Memory B cell (primary cell): ENCODE results near the gene EPHA7.

Source experiments
- ATAC-seq: fragments of 150-1000 bp; cut with Tn5 transposase; 2 replicates; pipeline ENCODE4 v1.10.0; 2021; ENCODE audit warnings: low read depth, mild to moderate bottlenecking, moderate library complexity
- DNase-seq, 2 donors: peaks; one replicate each; pipeline ENCODE4 v3.0.0; 2022; ENCODE audit warnings: low spot score in 2 of 2
- H3K27ac Mint-ChIP-seq: one replicate; pipeline ENCODE4 v1.8.0; 2022; ENCODE audit warnings: mild to moderate bottlenecking, moderate library complexity, mixed read lengths
- H3K27me3 Mint-ChIP-seq: one replicate; pipeline ENCODE4 v1.8.0; 2022; ENCODE audit warnings: mixed read lengths
- H3K36me3 Mint-ChIP-seq: one replicate; pipeline ENCODE4 v1.8.0; 2022; ENCODE audit warnings: mild to moderate bottlenecking, mixed read lengths
- H3K4me1 Mint-ChIP-seq: one replicate; pipeline ENCODE4 v1.8.0; 2022; ENCODE audit warnings: mixed read lengths
- H3K4me3 Mint-ChIP-seq: one replicate; pipeline ENCODE4 v1.8.0; 2022; ENCODE audit warnings: mild to moderate bottlenecking, moderate library complexity, mixed read lengths
- H3K9me3 Mint-ChIP-seq: one replicate; pipeline ENCODE4 v1.8.0; 2022; ENCODE audit warnings: mixed read lengths

The EPHA7 gene

GRCh38 chr6:93416571-93417420 lies 2.6 kb downstream of the EPHA7 start:
- Mint-ChIP-seq H3K27ac (no peak overlapping the region), H3K36me3 (no peaks in the 10 kb centered on the region), H3K4me3 (no peak overlapping the region), H3K27me3 (peaks cover 9% of the 10 kb centered on the region), H3K4me1 (peaks cover 4% of the 10 kb centered on the region), H3K9me3 (no peaks in the 10 kb centered on the region)
- no peak for DNase-seq
- ATAC-seq, result no peak

GRCh38 chr6:93413190-93413589 lies 6.2 kb downstream of the EPHA7 start:
- no peaks in the 10 kb centered on the region for H3K4me1 Mint-ChIP-seq
- no peaks in the 10 kb centered on the region for H3K36me3 Mint-ChIP-seq
- no peak for DNase-seq
- no peak overlapping the region for H3K4me3 Mint-ChIP-seq
- ATAC-seq, result no peak
- H3K9me3 Mint-ChIP-seq, result no peaks in the 10 kb centered on the region
- no peak overlapping the region for H3K27ac Mint-ChIP-seq
- H3K27me3 Mint-ChIP-seq, result peaks cover 7% of the 10 kb centered on the region

GRCh38 chr6:93412452-93412851 lies 6.9 kb downstream of the EPHA7 start:
- no peak overlapping the region for H3K4me3 Mint-ChIP-seq
- ATAC-seq (no peak), DNase-seq (no peak)
- no peaks in the 10 kb centered on the region for H3K9me3 Mint-ChIP-seq
- no peaks in the 10 kb centered on the region for H3K36me3 Mint-ChIP-seq
- no peaks in the 10 kb centered on the region for H3K4me1 Mint-ChIP-seq
- H3K27ac Mint-ChIP-seq, result no peak overlapping the region
- H3K27me3 Mint-ChIP-seq, result peaks cover 4% of the 10 kb centered on the region

GRCh38 chr6:93407186-93407585 lies 12.2 kb downstream of the EPHA7 start:
- Mint-ChIP-seq H3K36me3 (no peaks in the 10 kb centered on the region), H3K27ac (no peak overlapping the region), H3K9me3 (no peaks in the 10 kb centered on the region), H3K4me1 (no peaks in the 10 kb centered on the region), H3K27me3 (no peaks in the 10 kb centered on the region), H3K4me3 (no peak overlapping the region)
- ATAC-seq, result no peak
- no peak for DNase-seq

GRCh38 chr6:93403390-93403789 lies 16.0 kb downstream of the EPHA7 start:
- Mint-ChIP-seq H3K4me1 (no peaks in the 10 kb centered on the region), H3K27ac (no peak overlapping the region), H3K9me3 (peaks cover 2% of the 10 kb centered on the region), H3K36me3 (no peaks in the 10 kb centered on the region), H3K4me3 (no peak overlapping the region), H3K27me3 (no peaks in the 10 kb centered on the region)
- ATAC-seq (no peak), DNase-seq (no peak)

GRCh38 chr6:93398723-93399122 lies 20.6 kb downstream of the EPHA7 start:
- no peak overlapping the region for H3K4me3 Mint-ChIP-seq
- H3K4me1 Mint-ChIP-seq, result no peaks in the 10 kb centered on the region
- peaks cover 2% of the 10 kb centered on the region for H3K9me3 Mint-ChIP-seq
- no peaks in the 10 kb centered on the region for H3K27me3 Mint-ChIP-seq
- H3K27ac Mint-ChIP-seq, result no peak overlapping the region
- no peak for ATAC-seq
- DNase-seq, result no peak
- H3K36me3 Mint-ChIP-seq, result no peaks in the 10 kb centered on the region

GRCh38 chr6:93394471-93394870 lies 24.9 kb downstream of the EPHA7 start:
- no peaks in the 10 kb centered on the region for H3K27me3 Mint-ChIP-seq
- H3K4me3 Mint-ChIP-seq, result no peak overlapping the region
- DNase-seq (no peak), ATAC-seq (no peak)
- peaks cover under 1% of the 10 kb centered on the region for H3K9me3 Mint-ChIP-seq
- H3K27ac Mint-ChIP-seq, result no peak overlapping the region
- H3K36me3 Mint-ChIP-seq, result no peaks in the 10 kb centered on the region
- no peaks in the 10 kb centered on the region for H3K4me1 Mint-ChIP-seq

- DNase-seq (no peak), ATAC-seq (no peak)
- Mint-ChIP-seq H3K27me3 (no peaks in the 10 kb centered on the region), H3K9me3 (no peaks in the 10 kb centered on the region), H3K4me3 (no peak overlapping the region), H3K4me1 (no peaks in the 10 kb centered on the region), H3K36me3 (no peaks in the 10 kb centered on the region), H3K27ac (no peak overlapping the region)
These were observed 25.7 kb downstream of the EPHA7 start for GRCh38 chr6:93393554-93394074.

- Mint-ChIP-seq H3K27ac (no peak overlapping the region), H3K36me3 (no peaks in the 10 kb centered on the region), H3K9me3 (peaks cover 1% of the 10 kb centered on the region), H3K4me1 (no peaks in the 10 kb centered on the region), H3K27me3 (no peaks in the 10 kb centered on the region), H3K4me3 (no peak overlapping the region)
- no peak for DNase-seq
- no peak for ATAC-seq
These were observed 26.6 kb downstream of the EPHA7 start for GRCh38 chr6:93392797-93393196.

GRCh38 chr6:93391965-93392364 lies 27.4 kb downstream of the EPHA7 start:
- Mint-ChIP-seq H3K27me3 (no peaks in the 10 kb centered on the region), H3K27ac (no peak overlapping the region)

GRCh38 chr6:93389192-93389591 lies 30.2 kb downstream of the EPHA7 start:
- Mint-ChIP-seq H3K4me1 (no peaks in the 10 kb centered on the region), H3K36me3 (no peaks in the 10 kb centered on the region), H3K27ac (no peak overlapping the region), H3K27me3 (no peaks in the 10 kb centered on the region), H3K9me3 (peaks cover 8% of the 10 kb centered on the region), H3K4me3 (no peak overlapping the region)
- DNase-seq (no peak), ATAC-seq (no peak)

More at GRCh38 chr6:93391965-93392364, 27.4 kb downstream of the EPHA7 start:
- ATAC-seq (no peak), DNase-seq (no peak)
- Mint-ChIP-seq H3K9me3 (peaks cover 6% of the 10 kb centered on the region), H3K4me1 (no peaks in the 10 kb centered on the region), H3K36me3 (no peaks in the 10 kb centered on the region), H3K4me3 (no peak overlapping the region)

- DNase-seq (no peak), ATAC-seq (no peak)
- Mint-ChIP-seq H3K4me3 (no peak overlapping the region), H3K27ac (no peak overlapping the region), H3K9me3 (peaks cover 8% of the 10 kb centered on the region), H3K36me3 (no peaks in the 10 kb centered on the region), H3K4me1 (no peaks in the 10 kb centered on the region), H3K27me3 (no peaks in the 10 kb centered on the region)
These were observed 31.3 kb downstream of the EPHA7 start for GRCh38 chr6:93388070-93388469.

- no peaks in the 10 kb centered on the region for H3K4me1 Mint-ChIP-seq
- DNase-seq, result no peak
- no peak for ATAC-seq
- no peak overlapping the region for H3K4me3 Mint-ChIP-seq
- no peaks in the 10 kb centered on the region for H3K36me3 Mint-ChIP-seq
- H3K9me3 Mint-ChIP-seq, result no peaks in the 10 kb centered on the region
- no peaks in the 10 kb centered on the region for H3K27me3 Mint-ChIP-seq
- no peak overlapping the region for H3K27ac Mint-ChIP-seq
These were observed 43.3 kb downstream of the EPHA7 start for GRCh38 chr6:93376026-93376540.

GRCh38 chr6:93373445-93373844 lies 45.9 kb downstream of the EPHA7 start:
- ATAC-seq, result no peak
- Mint-ChIP-seq H3K27me3 (no peaks in the 10 kb centered on the region), H3K4me3 (no peak overlapping the region), H3K36me3 (no peaks in the 10 kb centered on the region), H3K9me3 (no peaks in the 10 kb centered on the region), H3K4me1 (no peaks in the 10 kb centered on the region), H3K27ac (no peak overlapping the region)
- no peak for DNase-seq

GRCh38 chr6:93371756-93372155 lies 47.6 kb downstream of the EPHA7 start:
- no peak for DNase-seq
- Mint-ChIP-seq H3K4me1 (no peaks in the 10 kb centered on the region), H3K9me3 (no peaks in the 10 kb centered on the region), H3K27me3 (no peaks in the 10 kb centered on the region), H3K27ac (no peak overlapping the region), H3K36me3 (no peaks in the 10 kb centered on the region), H3K4me3 (no peak overlapping the region)
- no peak for ATAC-seq
